Inferior parietal cortex (tissue), 1 donor: ENCODE data around the gene TMPRSS6.
"Not testable (repeated sequence)": the region's sequence is repeated elsewhere in the genome, so short reads cannot be mapped to it uniquely, and the experiment has no call there.

ENCODE experiments used
- DNase-seq: peaks from one replicate; pipeline ENCODE4 v3.0.0-alpha.2; 2016; ENCODE audit errors: extremely low spot score

The TMPRSS6 gene

DNA sequence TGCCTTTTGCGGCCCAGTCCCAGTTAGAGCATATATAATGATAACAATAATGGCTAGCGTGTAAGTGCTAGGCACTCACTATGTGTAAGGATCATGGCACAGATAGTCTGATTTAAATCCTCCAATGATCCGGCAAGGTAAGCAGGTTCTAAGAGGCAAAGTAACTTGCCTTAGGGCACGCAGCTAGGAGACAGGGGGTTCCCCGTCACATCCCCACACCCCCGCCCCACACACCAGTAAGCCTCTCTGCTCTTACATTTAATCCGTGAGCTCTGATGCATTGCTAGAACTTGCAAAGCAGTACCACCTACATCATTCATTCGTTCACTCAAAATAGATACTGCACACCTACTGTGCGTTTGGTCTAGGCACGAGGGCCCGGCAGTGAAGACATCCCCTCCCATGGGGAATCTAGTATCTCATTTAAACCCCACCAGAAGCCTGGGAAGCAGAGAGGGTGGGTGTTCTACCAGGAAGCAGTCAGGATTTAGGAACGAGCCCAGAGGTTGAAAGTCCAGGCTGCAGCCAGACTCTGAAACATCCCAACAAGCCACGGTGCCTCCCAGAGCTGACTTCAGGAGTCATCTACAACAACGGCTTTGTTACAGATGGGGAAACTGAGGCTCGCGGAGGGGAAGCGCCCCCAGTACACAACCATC lies 20.6 kb downstream of the TMPRSS6 start:
- no peak for DNase-seq

DNA sequence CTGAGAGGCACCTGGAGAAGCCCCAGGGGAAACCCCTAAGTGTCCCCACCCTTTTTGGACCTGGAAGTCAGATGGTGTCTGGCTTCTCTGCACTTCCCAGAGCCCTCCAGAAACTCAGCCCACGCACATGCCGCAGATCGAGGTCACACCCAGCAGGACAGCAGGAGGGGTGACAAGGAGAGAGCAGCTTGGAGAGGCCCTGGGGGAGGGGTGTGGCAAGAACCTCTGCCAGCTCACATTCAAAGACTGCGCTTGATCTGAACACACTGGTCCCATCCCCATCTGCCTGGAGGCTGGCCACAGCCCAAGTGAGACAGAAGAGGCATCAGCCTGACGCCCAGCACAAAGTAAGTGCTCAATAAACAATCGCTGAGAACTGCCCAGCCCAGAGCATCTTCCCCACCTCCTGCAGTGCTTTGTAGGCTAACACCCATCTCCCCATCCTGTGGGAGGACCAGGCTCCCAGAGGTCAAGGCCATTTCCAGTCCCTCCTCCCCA lies 21.4 kb downstream of the TMPRSS6 start:
- DNase-seq, result no peak

DNA sequence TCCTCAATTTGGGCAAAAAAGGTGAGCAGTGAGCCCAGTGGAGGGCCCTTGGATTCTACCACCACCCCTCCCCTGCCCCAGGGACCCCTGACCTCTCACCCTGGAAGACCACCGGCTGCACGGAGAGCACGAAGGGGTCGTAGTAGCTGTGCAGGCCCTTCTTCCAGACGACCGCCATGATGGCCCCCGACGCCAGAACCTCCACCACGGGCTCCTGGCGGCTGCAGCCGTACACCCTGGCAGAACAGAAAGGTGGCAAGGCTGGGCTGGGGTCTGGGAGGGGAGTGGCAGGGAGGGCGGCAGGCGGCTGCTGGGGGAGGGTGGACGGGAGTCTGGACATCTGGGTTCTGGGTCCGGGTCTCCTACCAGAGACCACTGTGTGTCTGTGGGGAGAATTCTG lies 23.3 kb downstream of the TMPRSS6 start:
- DNase-seq, result no peak

DNA sequence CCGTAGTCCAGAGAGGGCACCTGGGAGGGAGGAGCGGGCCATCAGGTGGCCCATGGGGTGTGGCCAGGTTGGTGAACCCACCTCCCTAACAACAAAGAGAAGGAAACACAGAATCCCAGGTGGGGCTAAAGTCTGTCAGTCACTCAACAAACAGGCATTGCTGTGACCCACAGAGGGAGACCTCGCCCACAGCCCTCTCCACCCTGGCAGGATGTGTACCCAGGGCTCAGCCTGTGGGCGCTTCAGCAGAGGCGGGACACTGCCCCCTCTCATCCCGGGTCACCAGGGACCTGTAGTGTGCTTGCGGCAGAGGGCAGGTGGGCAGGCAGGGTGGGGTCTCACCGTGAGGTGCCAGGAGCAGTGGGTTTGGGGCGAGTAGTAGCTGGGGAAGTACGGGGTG lies 25.1 kb downstream of the TMPRSS6 start:
- no peak for DNase-seq

DNA sequence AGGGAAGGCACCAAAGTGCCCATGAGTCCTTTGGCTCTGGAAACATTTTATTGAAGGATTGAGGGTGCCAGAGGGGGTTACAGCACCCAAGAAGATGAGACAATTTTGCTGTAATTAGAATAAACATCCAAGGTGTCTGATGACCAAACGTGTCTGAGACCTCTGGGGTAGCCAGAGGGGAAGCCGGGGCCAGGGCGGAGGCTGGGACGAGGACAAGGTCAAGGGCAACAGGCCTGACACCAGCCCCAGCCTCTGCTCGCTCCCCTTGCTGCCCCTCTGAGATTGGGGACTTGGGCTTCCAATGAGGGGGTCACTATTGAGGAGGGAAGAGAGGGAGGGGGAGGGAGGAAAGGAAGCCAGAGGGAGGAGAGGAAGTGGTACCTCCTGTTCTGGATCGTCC lies 25.6 kb downstream of the TMPRSS6 start:
- no peak for DNase-seq

DNA sequence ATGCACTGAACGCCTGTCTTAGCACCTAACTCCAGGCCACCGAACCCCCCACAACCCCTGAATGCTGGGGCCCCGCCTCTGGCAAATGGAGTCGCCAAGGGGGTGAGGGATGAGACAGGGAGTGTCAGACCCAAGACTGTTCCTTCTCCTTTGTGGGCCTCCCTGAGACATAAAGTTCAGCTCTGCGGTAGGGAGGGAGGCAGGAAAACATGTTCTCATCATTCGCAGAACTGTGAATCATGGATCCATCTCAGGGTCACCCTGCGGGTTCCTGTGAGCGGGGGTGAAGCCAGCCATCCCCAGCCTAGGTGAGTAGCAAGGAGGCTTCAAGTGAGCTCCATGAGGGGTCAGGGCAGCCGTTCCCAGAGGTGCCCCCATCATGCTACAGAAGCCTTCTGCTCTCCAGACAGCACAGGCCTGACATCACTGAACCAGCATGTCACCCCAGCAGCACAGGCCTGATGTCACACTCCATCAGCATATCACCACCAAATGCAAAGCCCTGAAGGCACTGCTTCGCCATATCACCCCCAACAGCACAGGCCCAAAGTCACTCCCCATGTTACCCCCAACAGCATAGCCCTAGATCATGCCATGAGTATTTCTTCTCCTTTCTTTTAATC lies 27.2 kb downstream of the TMPRSS6 start:
- DNase-seq, result no peak

DNA sequence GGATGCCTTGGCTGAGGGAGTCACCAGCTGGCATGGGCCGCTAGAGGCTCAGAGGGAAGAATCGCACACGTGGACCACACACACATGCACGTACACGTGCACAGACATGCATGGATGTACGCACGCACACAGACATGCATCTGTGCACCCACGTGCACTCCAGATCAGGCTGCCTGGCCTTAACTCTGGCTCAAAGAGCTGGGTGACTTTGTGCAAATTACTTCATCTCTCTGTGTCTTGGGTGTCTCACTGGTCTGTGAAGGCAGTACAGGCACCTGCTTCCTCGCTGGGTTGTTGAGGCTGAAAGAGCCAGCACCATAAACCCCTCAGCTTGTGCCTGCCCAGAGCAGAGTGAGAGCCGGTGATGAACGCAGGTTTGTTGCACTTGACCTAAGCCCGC lies 28.7 kb downstream of the TMPRSS6 start:
- no peak for DNase-seq

DNA sequence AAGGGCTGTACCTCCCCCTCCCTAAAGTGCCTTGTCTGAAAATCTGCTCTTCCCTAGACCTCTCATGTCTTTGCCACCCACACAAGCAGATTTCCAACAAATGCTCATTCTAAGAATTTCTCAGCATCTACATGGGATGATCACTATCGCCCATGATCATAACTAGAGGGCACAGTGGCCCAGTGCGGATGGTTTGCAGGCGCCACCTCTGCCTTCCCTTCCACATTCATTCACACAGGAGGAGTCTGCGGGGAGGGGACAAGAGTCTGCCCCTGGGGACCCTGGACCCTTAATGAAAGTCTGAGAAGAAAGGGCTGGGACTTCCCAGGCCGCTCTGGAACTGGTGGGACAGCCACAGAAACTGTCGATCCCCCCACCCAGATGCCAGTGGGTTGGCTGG lies 29.1 kb downstream of the TMPRSS6 start:
- DNase-seq, result no peak

DNA sequence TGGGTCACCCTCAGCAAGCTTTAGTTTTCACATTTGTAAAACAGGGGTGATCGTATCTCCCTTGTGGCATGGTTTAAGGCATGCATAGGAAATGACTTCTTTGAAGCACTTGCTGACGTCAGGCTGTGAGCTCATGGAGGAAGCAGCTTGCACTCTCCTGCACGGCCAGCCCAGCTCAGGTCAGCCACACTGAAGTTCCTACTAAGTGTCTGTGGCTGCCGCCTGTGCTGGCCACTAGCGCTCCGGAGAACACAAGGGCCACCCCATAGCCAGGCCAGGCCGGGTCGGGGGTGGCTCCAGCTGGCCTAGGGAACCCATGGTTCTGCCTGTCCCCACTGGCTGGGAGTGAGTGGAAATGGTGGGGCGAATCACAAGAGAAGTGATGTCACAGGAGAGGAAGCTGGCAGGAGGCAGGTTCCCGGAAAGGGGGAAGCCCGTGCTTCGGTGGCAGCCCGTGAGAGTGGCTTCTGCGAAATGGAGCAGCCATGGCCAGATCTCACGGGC lies 29.8 kb downstream of the TMPRSS6 start:
- no peak for DNase-seq

DNA sequence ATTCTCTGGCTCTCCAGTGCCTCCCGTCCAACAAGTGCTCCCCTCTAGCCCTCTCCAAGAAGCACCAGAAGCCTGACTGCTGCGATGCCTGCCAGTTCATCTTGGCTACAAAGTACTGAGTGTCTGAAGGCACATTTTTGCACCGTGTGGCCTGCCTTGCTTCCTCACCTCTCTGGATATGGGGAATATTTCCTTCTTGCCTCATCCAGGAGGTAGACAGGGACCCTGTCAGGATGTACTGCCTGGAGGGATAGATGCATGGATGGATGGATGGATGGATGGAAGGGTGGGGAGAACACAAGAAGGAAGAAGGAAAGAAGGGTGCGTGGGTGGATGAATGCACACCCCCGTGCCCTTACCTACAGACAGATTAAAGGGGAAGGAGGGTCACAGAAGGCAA lies 30.4 kb downstream of the TMPRSS6 start:
- no peak for DNase-seq

DNA sequence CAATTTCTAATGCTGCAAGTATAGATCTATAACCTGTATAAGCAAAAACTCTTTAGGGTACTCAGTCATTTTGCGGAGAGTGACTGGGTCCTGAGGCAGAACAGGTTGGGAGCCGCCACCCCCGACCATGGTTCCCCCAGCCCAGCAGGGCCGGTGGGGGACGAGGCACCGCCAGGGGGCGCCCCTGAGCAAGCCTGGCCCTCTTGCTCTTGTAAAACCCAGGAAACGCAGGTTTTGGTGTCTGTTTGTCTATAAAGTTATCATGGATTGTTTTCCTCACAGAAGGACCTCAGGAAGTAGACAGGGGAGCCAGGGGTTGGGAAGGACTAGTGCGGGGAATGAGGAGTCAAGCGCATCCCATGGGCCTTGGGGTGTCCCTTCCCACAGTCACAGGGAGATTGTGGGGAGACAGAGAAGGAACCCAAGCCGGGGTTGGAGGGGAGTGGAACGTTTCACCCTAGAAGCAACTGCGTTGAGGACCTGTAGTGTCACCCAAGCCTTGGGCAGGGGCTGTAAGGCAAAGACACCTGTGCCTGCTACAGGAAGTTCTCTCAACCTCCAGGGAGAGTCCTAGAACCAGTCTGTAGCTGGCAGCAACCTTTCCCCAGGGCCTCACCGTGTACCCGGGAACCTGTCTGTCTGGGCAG lies 31.6 kb downstream of the TMPRSS6 start:
- peak; percentile 14 for DNase-seq

DNA sequence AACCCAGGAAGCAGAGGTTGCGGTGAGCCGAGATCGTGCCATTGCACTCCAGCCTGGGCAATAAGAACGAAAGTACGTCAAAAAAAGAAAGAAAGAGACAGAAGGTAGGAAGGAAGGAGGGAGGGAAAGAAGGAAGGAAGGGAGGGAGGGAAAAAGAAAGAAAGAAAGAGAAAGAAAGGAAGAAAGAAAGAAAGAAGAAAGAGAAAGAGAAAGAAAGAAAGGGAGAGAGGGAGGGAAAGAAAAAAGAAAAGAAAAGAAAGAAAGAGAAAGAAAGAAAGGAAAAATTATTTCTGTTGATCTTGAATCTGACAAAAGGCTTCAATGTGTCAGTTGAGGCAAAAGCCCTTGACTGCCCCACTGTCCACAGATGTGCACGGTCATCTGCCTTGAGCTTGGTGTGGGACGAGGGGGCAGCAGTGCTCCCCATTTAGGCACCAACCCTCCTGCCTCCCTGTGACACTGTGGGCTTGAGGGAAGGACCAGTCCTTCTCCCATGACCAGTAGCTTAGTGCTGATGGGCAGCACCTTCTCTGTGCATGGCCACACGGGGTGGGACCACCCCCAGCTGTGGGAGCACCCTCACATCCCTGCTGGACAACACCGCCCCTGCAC lies 33.6 kb downstream of the TMPRSS6 start:
- DNase-seq, result no peak

DNA sequence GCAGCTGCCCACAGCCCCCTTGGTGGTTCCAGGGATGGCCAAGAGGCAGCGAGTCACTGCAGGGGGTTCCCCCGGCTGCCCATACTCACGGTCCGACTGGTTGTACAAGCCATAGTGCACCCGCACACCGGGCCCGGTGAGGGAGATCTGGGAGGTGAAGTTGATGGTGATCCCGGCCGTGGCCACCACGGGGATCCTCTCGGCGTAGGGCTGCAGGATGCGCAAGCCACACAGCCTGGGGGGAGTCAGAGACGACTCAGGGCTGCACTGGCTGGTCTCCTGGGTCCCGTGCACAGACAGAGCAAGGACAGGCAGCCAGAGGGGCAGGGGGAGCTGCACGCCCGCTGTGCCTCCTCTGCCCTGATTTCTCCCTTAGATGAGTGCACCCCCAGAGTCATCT lies 34.5 kb downstream of the TMPRSS6 start:
- no peak for DNase-seq

DNA sequence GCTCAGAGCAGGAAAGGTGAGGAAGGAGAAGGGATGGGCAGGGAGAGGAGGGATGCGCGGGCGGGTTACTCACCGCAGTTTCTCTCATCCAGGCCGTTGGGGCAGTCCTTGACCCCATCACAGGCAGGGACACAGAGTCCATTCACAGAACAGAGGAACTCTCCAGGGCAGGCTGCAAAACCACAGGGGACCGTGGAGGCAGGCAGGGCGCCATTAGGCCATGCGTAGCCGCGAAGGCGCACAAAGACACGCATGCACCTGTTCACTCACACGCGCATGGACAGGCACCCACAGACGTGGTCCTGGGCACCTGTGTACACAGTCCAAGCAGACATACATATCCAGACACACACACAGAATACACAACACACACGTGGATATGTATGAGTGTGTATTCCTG lies 35.0 kb downstream of the TMPRSS6 start:
- DNase-seq, result no peak

DNA sequence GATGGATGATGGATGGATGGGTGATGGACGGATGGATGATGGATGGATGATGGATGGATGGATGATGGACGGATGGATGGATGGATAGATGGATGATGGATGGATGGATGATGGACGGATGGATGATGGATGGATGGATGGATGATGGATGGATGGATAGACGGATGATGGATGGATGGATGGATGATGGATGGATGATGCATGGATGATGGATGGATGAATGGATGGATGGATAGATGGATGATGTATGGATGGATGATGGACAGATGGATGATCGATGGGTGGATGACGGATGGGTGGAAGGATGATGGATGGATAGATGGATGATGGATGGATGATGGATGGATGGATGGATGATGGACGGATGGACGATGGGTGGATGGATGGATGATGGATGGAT lies 36.8 kb downstream of the TMPRSS6 start:
- no peak for DNase-seq

DNA sequence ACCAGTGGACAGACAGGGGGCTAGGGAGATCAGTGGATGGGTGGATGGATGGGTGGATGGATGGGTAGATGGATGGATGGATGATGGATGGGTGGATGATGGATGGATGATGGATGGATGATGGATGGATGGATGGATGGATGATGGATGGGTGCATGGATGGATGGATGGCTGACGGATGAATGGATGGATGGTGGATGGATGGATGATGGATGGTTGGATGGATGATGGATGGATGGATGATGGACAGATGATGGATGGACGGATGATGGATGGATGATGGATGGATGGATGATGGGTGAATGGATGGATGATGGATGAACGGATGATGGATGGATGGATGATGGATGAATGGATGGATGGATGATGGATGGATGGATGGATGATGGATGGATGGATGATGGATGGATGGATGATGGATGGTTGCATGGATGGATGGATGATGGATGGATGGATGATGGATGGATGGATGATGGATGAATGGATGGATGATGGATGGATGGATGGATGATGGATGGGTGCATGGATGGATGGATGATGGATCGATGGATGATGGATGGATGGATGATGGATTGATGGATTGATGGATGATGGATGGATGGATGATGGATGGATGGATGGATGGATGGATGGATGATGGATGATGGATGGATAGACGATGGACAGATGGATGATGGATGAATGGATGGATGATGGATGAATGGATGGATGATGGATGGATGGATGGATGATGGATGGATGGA lies 37.5 kb downstream of the TMPRSS6 start:
- not testable (repeated sequence) for DNase-seq

DNA sequence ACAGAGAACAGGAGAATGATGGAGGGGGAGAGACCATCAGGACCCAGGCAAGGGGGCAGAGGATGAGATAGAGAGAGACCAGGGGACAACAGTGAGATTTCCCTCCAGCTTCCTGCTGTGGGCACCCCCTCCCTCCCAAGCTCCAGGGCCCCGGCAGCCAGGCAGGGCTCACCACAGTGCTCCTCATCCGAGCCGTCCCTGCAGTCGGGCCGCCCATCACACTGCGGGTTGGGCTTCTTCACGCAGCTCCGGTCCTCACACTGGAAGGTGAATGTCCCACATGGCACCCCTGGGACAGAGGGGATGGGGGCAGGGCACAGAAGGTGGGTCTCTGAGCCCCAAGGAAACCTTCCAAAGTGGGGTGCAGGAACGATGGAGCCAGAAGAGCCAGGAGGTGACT lies 38.8 kb downstream of the TMPRSS6 start:
- DNase-seq, result no peak

DNA sequence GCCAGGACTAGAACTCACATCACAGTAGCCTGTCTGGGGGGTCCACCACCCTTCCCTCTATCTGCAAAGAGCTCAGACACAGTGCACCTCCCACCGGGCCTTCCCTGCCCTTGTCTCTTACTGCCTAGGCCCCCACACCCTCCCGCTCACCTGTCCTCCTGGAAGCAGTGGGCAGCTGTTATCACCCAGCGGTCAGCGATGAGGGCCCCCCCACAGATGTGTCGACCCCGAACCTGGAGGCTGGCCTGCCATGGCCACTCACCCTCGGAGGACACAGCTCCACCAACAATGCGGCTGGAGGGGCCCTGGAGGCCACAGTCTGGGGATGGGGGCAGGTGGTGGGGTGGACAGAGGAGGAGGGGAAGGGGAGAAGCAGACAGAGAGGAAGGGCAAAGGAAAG lies 39.2 kb downstream of the TMPRSS6 start:
- no peak for DNase-seq

DNA sequence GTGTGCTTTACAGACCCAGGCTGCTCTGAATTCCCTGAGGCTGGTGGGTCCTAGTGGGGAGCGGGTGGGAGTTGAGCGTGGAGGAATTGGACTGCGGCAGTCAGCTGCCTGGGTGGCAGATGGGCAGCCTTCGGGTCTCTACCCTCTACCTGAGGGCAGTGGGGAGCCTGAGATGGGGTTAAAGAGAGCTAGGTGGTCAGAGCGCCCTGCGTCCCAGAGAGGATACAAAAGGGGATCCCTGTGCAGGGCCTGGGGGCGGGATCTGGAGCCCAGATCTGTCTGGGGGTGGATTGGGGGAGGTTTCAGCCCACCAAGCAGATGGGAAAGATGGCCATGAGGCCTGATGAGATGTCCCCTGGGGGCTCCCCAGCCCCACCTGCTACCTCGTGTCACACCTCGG lies 39.8 kb downstream of the TMPRSS6 start:
- DNase-seq, result no peak

DNA sequence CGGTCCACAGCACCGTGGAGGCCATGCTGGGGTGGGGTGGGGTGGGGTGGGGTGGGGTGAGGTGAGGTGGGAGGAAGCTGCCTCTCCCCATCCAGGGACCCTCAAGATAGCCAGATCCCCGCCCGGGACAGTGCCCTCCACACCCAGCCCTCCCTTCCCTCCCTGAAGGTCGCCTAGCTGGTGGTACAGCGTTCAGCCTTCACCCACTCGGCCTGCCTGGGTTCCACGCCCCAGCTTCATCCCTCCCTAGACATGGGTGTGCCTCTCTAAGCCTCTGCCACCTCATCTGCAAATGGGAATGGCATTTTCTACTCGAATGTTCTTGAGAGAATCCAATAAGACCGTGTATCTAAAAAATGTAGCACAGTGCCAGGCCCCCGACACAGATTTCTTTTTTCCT lies 40.2 kb downstream of the TMPRSS6 start:
- no peak for DNase-seq

DNA sequence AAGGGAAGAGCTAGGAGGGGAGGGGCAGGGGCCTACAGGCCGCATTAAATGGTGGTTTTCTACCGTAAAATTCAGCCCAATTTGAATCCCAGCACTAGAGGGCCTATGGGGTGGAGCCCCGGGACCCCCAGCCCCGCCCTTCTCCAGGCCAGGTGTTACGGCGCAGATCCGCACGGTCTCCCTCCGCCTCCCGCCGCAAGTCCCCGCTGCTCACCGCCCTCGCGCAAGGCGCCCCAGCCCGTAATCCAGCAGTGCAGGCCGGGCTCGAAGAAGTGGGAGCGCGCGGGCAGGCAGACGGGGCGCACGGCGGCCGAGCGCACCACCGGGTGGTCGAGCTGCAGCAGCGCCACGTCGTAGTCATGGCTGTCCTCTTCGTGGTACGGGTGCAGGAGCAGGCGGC lies 40.7 kb downstream of the TMPRSS6 start:
- DNase-seq, result no peak

DNA sequence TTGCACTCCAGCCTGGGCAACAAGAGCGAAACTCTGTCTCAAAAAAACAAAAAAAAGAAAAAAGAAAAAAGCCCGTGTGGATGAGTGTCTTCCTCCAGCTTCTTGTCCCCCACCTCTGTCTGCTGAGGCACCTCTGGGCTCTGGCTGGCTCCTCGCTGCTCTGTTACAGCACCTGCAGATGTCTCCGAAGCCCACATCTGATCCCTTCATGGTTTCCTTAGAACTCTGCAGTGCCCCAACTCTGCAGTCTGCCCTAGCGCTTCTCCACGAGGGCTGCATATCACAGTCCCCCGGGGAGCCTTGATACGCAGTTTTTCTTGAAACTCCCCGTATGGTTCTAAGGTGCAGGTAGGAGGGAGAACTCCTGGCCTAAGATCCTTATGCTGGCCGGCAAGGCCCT lies 42.1 kb downstream of the TMPRSS6 start:
- DNase-seq, result no peak
